Gastroesophageal sphincter (tissue), 4 donors: ENCODE data around the gene COL20A1. TPM values are rescaled to one million over a fixed set of nuclear protein-coding genes. Genes with fewer than 3 reads are reported as not detected.
"Not testable (repeated sequence)": the region's sequence is repeated elsewhere in the genome, so short reads cannot be mapped to it uniquely, and the experiment has no call there.

Source experiments
- ATAC-seq: fragments of 150-250 bp; one replicate; pipeline ENCODE4 v1.9.1; 2016; ENCODE audit warnings: mild to moderate bottlenecking, moderate library complexity
- H3K27ac ChIP-seq, 4 donors: fragments of 200-600 bp; sonication (generic) in 3 of 4; 1 replicate in 3 of 4; 2 replicates in 1 of 4; pipeline ENCODE4 v1.5.1; 2016 to 2019
- H3K27me3 ChIP-seq: fragments of 200-600 bp; sonication (generic); one replicate; pipeline ENCODE4 v1.5.1; 2019
- H3K36me3 ChIP-seq, 2 donors: fragments of 200-600 bp; sonication (generic); one replicate each; pipeline ENCODE4 v1.5.1; 2019; ENCODE audit warnings: control low read depth in 1 of 2
- H3K4me1 ChIP-seq, 3 donors: fragments of 200-600 bp; sonication (generic); 1 replicate in 2 of 3; 2 replicates in 1 of 3; pipeline ENCODE4 v1.5.1; 2016 to 2019; ENCODE audit warnings: control low read depth in 2 of 3
- H3K4me3 ChIP-seq, 2 donors: fragments of 200-600 bp; sonication (generic); one replicate each; pipeline ENCODE4 v1.5.1; 2019; ENCODE audit warnings: mild to moderate bottlenecking in 1 of 2, moderate library complexity in 1 of 2
- H3K9me3 ChIP-seq, 3 donors: fragments of 200-600 bp; sonication (generic); one replicate each; pipeline ENCODE4 v1.5.1; 2017 to 2019; ENCODE audit warnings: control low read depth in 2 of 3
- CTCF ChIP-seq, 4 experiments: fragments of 200-600 bp in 2 of 4; fragments of 450-650 bp in 2 of 4; sonication (generic) in 1 of 4; IDR thresholded peaks; one replicate each; pipeline ENCODE4 v1.5.1; 2017 to 2019; ENCODE audit warnings: antibody characterized with exemption in 4 of 4, mild to moderate bottlenecking in 2 of 4, moderate library complexity in 2 of 4
- EP300 ChIP-seq: sonication (generic); formaldehyde crosslinking; IDR thresholded peaks from one replicate; pipeline ENCODE4 v1.6.1; 2017; ENCODE audit warnings: antibody characterized with exemption, mild to moderate bottlenecking
- POLR2A ChIP-seq, 2 donors: fragments of 450-650 bp; IDR thresholded peaks; one replicate each; pipeline ENCODE4 v1.6.1; 2017; ENCODE audit warnings: antibody characterized with exemption in 2 of 2, mild to moderate bottlenecking in 2 of 2, moderate library complexity in 1 of 2
- POLR2AphosphoS5 ChIP-seq: sonication (generic); formaldehyde crosslinking; IDR thresholded peaks from one replicate; pipeline ENCODE4 v1.6.1; 2017; ENCODE audit warnings: antibody characterized with exemption
- WGBS, 2 donors: methylation state at CpG; one replicate each; pipeline ENCODE4 v1.1.5; 2018; ENCODE audit warnings: low coverage in 1 of 2; 5-methylcytosine and 5-hydroxymethylcytosine counted together
- total RNA-seq, 4 donors: library from RNA; depleted of rRNA; stranded (reverse); fragments of >200 nt; gene quantifications; one replicate each; pipeline ENCODE4 v1.1.0, GENCODE V29; 2016

Gene COL20A1
- total RNA-seq, 4 donors from 2014 or later: not detected

DNA sequence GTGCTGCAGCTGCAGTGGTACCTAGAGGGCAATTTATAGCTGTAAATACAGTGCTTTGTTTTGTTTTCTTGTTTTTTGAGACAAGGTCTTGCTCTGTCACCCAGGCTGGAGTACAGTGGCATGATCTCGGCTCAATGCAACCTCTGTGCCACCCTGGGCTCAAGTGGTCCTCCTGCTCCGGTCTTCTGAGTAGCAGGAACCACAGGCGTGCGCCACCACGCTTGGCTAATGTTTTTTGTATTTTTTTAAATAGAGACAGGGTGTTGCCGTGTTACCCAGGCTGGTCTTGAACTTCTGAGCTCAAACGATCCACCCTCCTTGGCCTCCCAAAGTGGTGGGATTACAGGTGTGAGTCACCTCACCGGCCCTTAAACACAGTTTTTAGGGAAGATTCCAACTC, 41.4 kb downstream of the COL20A1 start:
- Histone ChIP-seq H3K4me3 (no peak overlapping the region), H3K27me3 (peaks cover 95% of the 10 kb centered on the region), H3K4me1 (no peaks in the 10 kb centered on the region), H3K36me3 (no peaks in the 10 kb centered on the region), H3K9me3 (peaks cover 0 to 16% (median 0%) of the 10 kb centered on the region in 3 donors), H3K27ac (no peak overlapping the region)
- WGBS, 2 donors: 78 to 82% methylated on average over 6 of the region's 8 CpGs
- TF ChIP-seq POLR2AphosphoS5: no peak
- TF ChIP-seq POLR2A (IDR thresholded peaks at IDR 0.05): no peak
- TF ChIP-seq CTCF (IDR thresholded peaks at IDR 0.05): no peak
- no peak for TF ChIP-seq EP300
- no peak for ATAC-seq

DNA sequence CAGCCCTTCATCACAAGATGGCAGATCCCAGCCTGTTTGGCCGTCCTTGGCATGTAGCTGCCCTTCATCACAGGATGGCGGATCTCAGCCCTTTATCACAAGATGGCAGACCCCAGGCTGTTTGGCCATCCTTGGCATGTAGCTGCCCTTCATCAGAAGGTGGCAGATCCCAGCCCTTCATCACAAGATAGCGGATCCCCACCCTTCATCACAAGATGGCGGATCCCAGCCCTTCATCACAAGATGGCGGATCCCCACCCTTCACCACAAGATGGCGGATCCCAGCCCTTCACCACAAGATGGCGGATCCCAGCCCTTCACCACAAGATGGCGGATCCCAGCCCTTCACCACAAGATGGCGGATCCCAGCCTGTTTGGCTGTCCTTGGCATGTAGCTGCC, 42.1 kb downstream of the COL20A1 start:
- peaks cover 90% of the 10 kb centered on the region for H3K27me3 ChIP-seq
- H3K27ac ChIP-seq: not testable (repeated sequence)

DNA sequence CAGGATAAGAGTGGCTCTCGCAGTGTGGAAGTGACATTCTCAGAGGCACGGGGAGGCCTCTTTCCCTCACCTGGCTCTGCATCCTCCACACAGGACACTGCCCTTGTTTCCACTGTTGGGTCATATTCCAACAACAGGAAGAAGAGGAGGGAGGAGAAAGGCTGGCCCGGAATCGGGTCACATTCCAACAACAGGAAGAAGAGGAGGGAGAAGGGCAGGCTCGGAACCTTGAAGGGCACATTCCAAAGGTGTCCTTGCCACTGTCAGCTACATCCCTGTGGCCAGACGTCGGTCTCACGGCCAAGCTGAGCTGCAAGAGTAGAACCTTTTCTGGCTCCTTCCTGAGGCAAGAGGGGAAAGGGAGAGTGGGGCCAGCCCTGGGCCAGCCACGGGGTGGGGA, 42.7 kb downstream of the COL20A1 start:
- no peaks in the 10 kb centered on the region for H3K4me1 ChIP-seq
- WGBS, 2 donors: 32 to 65% methylated on average over 2 to 8 of the region's 9 CpGs
- no peak for TF ChIP-seq CTCF (IDR thresholded peaks at IDR 0.05)
- no peak for TF ChIP-seq EP300
- no peak for TF ChIP-seq POLR2A (IDR thresholded peaks at IDR 0.05)
- TF ChIP-seq POLR2AphosphoS5: no peak
- H3K27me3 ChIP-seq: peaks cover 88% of the 10 kb centered on the region
- no peaks in the 10 kb centered on the region for H3K36me3 ChIP-seq
- H3K9me3 ChIP-seq: peaks cover 0 to 16% (median 0%) of the 10 kb centered on the region in 3 donors
- no peak overlapping the region for H3K4me3 ChIP-seq
- ATAC-seq: no peak
- H3K27ac ChIP-seq: no peak overlapping the region

More for the DNA sequence above, 42.1 kb downstream of the COL20A1 start:
- peaks cover 0 to 16% (median 0%) of the 10 kb centered on the region in 3 donors for H3K9me3 ChIP-seq
- WGBS, 2 donors: 83 to 100% methylated on average over 1 of the region's 9 CpGs
- not testable (repeated sequence) for H3K4me3 ChIP-seq, H3K4me1 ChIP-seq, ATAC-seq, H3K36me3 ChIP-seq

GRCh38 chr20:63336232-63336752, 43.3 kb downstream of the COL20A1 start:
- TF ChIP-seq POLR2A (IDR thresholded peaks at IDR 0.05): no peak
- TF ChIP-seq CTCF (IDR thresholded peaks at IDR 0.05): no peak
- no peak for TF ChIP-seq EP300
- TF ChIP-seq POLR2AphosphoS5: no peak
- Histone ChIP-seq H3K9me3 (peaks cover 0 to 14% (median 0%) of the 10 kb centered on the region in 3 donors), H3K27ac (no peak overlapping the region), H3K36me3 (no peaks in the 10 kb centered on the region), H3K4me1 (no peaks in the 10 kb centered on the region), H3K4me3 (no peak overlapping the region), H3K27me3 (peaks cover 88% of the 10 kb centered on the region)
- ATAC-seq: no peak
- WGBS, 2 donors: 85 to 92% methylated on average over 5 to 8 of the region's 29 CpGs

DNA sequence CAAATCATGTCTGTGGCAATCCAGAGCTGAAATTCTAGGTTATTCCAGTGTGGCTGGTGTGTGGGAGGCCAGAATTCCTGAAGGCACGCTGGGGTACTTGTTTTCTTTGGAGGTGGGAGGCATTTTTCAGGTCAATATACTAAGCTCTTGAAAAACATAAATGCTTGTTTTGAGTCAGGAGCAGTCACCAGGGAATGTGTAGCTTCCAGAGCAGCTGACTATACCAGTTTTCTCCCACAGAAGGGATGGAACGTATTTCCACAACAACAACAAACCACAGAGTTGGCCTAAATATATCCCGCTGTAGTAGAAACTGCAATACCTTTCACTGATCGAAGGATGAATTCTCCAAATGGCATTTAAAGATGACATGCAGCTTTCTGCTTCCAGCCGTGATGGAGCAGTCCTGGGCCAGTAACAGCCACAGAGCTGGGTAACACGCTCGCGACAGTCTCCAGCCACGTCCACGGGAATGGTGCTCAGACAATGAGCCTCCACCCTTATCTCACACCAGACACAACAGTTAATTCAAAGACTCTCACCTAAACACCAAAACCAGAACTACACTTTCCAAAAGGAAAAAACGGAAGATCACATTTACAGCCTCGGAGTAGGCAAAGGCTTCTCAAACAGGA, 44.9 kb downstream of the COL20A1 start:
- TF ChIP-seq CTCF (IDR thresholded peaks at IDR 0.05) (no peak), POLR2A (IDR thresholded peaks at IDR 0.05) (no peak), POLR2AphosphoS5 (no peak), EP300 (no peak)
- Histone ChIP-seq H3K4me3 (no peak overlapping the region), H3K27ac (no peak overlapping the region), H3K27me3 (peaks cover 88% of the 10 kb centered on the region), H3K9me3 (no peaks in the 10 kb centered on the region), H3K36me3 (no peaks in the 10 kb centered on the region), H3K4me1 (no peaks in the 10 kb centered on the region)
- no peak for ATAC-seq
- WGBS, 2 donors: 64 to 67% methylated on average over 4 to 10 of the region's 12 CpGs

- H3K9me3 ChIP-seq, H3K4me3 ChIP-seq, H3K4me1 ChIP-seq, ATAC-seq, H3K36me3 ChIP-seq, H3K27ac ChIP-seq: not testable (repeated sequence)
- H3K27me3 ChIP-seq: peaks cover 88% of the 10 kb centered on the region
- 67 to 70% methylated on average over 13 to 14 of the region's 14 CpGs for WGBS, 2 donors
Observed at GRCh38 chr20:63339154-63340094, 46.4 kb downstream of the COL20A1 start.

DNA sequence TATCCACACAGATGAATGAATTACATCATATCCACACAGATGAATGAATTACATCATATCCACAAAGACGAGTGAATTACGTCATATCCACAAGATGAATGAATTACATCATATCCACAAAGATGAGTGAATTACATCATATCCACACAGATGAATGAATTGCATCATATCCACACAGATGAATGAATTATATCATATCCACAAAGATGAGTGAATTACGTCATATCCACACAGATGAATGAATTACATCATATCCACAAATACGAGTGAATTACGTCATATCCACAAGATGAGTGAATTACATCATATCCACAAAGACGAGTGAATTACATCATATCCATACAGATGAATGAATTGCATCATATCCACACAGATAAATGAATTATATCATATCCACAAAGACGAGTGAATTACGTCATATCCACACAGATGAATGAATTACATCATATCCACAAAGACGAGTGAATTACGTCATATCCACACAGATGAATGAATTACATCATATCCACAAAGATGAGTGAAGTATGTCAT, 47.2 kb downstream of the COL20A1 start:
- whole genome bisulfite sequencing, 2 donors: 65 to 70% methylated on average over 10 of the region's 10 CpGs
- not testable (repeated sequence) for ATAC-seq, H3K9me3 ChIP-seq, H3K4me3 ChIP-seq, H3K4me1 ChIP-seq, H3K27ac ChIP-seq, H3K36me3 ChIP-seq
- H3K27me3 ChIP-seq: peaks cover 88% of the 10 kb centered on the region
